ENCODE results near the gene EFNB2. TPM values are rescaled to one million over a fixed set of nuclear protein-coding genes. Genes with fewer than 3 reads are reported as not detected.

EFNB2 gene
- total and polyA plus RNA-seq, 8 donors: 3.0 to 48.7 (median 13.4) TPM

DNA sequence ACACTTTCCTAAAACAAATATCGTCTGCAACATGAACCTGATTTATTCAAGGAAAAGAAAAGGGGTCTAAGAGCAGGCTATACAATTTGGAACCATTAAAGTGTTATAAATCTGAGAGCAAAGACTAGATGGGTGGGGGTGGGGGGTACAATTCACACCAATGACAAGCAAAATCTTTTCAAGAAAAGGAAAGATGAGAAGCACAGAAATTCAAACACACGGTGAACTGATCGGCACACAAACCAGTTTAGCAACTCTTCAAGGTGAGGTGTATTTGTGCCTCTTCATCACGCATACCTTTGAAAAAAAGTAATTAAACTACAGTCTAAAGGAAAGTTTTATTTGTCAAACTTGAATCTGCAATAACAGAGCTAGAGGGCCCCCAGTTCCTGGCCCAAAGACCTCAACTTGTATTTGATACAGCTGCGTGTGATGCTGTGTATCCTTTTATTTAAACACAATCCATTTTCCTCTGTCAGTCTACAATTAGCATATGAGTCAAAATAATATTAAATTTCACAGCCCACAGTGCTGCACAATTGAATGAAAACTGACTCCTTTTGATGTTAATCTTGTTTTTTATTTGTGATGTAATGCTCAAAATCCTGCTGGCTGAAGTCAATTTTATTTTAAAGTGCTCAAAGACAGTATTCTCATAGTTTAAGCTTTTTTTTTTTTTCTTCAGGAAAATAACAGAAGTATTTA is 14.2 kb downstream of the EFNB2 start:
- Histone ChIP-seq H3K27me3 (no peaks in the 10 kb centered on the region), H3K4me3 (no peak overlapping the region), H3K27ac (no peak overlapping the region), H3K36me3 (no peaks in the 10 kb centered on the region), H3K4me1 (peaks cover 11 to 41% (median 23%) of the 10 kb centered on the region in 4 donors), H3K9me3 (no peaks in the 10 kb centered on the region)
- DNase-seq: peak in 1 of 2 donors; percentile 76
- TF ChIP-seq POLR2AphosphoS5 (IDR thresholded peaks at IDR 0.05) (no peak), CTCF (IDR thresholded peaks at IDR 0.05) (no peak), POLR2A (IDR thresholded peaks at IDR 0.05) (no peak), EP300 (IDR thresholded peaks at IDR 0.05) (no peak)
- intact Hi-C loops (cut with DNase I; ENCODE audit: low total_unique reads): loop anchor here (10.0 kb wide), 1 partner anchor 436 kb away; no protein-coding TSS in a partner anchor
- WGBS, 5 donors: 27 to 44% (median 36%) methylated on average over 5 of the region's 5 CpGs

GRCh38 chr13:106520251-106521054 is 15.0 kb downstream of the EFNB2 start:
- Histone ChIP-seq H3K4me1 (peaks cover 11 to 48% (median 21%) of the 10 kb centered on the region in 4 donors), H3K36me3 (no peaks in the 10 kb centered on the region), H3K9me3 (no peaks in the 10 kb centered on the region), H3K27ac (no peak overlapping the region), H3K27me3 (no peaks in the 10 kb centered on the region), H3K4me3 (no peak overlapping the region)
- 44 to 55% (median 48%) methylated on average over 12 of the region's 12 CpGs for WGBS, 5 donors
- peak in 1 of 2 donors; percentile 69 for DNase-seq
- intact Hi-C loops (cut with DNase I; ENCODE audit: low total_unique reads): loop anchor here (10.0 kb wide), 1 partner anchor 436 kb away; no protein-coding TSS in a partner anchor
- TF ChIP-seq CTCF (IDR thresholded peaks at IDR 0.05): peak in 2 of 7 experiments; percentile 13 to 16
- TF ChIP-seq POLR2A (IDR thresholded peaks at IDR 0.05): no peak
- no peak for TF ChIP-seq POLR2AphosphoS5 (IDR thresholded peaks at IDR 0.05)
- no peak for TF ChIP-seq EP300 (IDR thresholded peaks at IDR 0.05)

DNA sequence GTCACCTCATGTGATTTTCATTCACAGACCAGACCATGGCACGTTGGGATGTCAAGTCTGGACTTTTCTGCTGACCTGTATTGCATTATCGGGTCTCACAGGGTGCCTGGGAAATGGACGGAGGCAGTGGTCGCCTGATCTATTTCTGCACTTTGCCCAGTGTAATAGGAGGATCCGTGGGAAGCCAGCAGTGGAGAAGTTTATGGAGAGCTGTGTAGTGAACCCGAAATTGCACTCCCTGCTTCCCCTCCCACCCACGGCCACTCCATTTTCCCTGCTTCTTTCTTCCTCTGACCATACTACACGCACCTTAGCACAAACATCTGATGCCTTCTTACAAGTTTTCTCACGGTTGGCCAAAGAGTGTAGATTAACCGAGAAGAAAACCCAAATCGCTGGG is 16.9 kb downstream of the EFNB2 start:
- no peak for DNase-seq
- H3K27me3 ChIP-seq: no peaks in the 10 kb centered on the region
- H3K27ac ChIP-seq: no peak overlapping the region
- TF ChIP-seq POLR2A (IDR thresholded peaks at IDR 0.05) (no peak), POLR2AphosphoS5 (IDR thresholded peaks at IDR 0.05) (no peak), EP300 (IDR thresholded peaks at IDR 0.05) (no peak), CTCF (IDR thresholded peaks at IDR 0.05) (no peak)
- 85 to 90% (median 89%) methylated on average over 11 of the region's 11 CpGs for WGBS, 5 donors
- H3K36me3 ChIP-seq: no peaks in the 10 kb centered on the region
- no peaks in the 10 kb centered on the region for H3K9me3 ChIP-seq
- intact Hi-C loops (cut with DNase I; ENCODE audit: low total_unique reads): no loop called here
- H3K4me1 ChIP-seq: peaks cover 11 to 49% (median 19%) of the 10 kb centered on the region in 4 donors
- H3K4me3 ChIP-seq: no peak overlapping the region

GRCh38 chr13:106517109-106517847 is 18.2 kb downstream of the EFNB2 start:
- H3K4me1 ChIP-seq: peaks cover 11 to 39% (median 17%) of the 10 kb centered on the region in 4 donors

More at GRCh38 chr13:106517109-106517847, 18.2 kb downstream of the EFNB2 start:
- no peaks in the 10 kb centered on the region for H3K9me3 ChIP-seq
- H3K36me3 ChIP-seq: no peaks in the 10 kb centered on the region
- intact Hi-C loops (cut with DNase I; ENCODE audit: low total_unique reads): no loop called here
- DNase-seq: no peak
- no peak for TF ChIP-seq CTCF (IDR thresholded peaks at IDR 0.05)
- no peak for TF ChIP-seq EP300 (IDR thresholded peaks at IDR 0.05)
- TF ChIP-seq POLR2AphosphoS5 (IDR thresholded peaks at IDR 0.05): no peak
- no peak for TF ChIP-seq POLR2A (IDR thresholded peaks at IDR 0.05)
- H3K27me3 ChIP-seq: no peaks in the 10 kb centered on the region
- H3K4me3 ChIP-seq: no peak overlapping the region
- H3K27ac ChIP-seq: peak overlapping the region in 1 of 5 donors; percentile 6
- 76 to 93% (median 90%) methylated on average over 4 of the region's 4 CpGs for WGBS, 5 donors
